OCI-LY3 (cell line): Measurements from ENCODE around the gene UBQLNL.

Experiments used
- EZH2phosphoT487 ChIP-seq: fragments of 200-600 bp; shearing (Covaris generic); IDR thresholded peaks from 2 replicates; pipeline ENCODE4 v1.6.1; 2018; ENCODE audit warnings: antibody characterized with exemption, mixed run types, low read depth
- TF ChIP-seq, protein P1 (sequence below): fragments of 200-600, 300-600 bp; sonication (generic); IDR thresholded peaks from 2 replicates; pipeline ENCODE4 v1.5.1; 2014; ENCODE audit warnings: antibody characterized with exemption, low read length, low read depth

GRCh38 chr11:5489576-5490357 lies 26.7 kb downstream of the UBQLNL start:
- TF ChIP-seq, protein P1, sequence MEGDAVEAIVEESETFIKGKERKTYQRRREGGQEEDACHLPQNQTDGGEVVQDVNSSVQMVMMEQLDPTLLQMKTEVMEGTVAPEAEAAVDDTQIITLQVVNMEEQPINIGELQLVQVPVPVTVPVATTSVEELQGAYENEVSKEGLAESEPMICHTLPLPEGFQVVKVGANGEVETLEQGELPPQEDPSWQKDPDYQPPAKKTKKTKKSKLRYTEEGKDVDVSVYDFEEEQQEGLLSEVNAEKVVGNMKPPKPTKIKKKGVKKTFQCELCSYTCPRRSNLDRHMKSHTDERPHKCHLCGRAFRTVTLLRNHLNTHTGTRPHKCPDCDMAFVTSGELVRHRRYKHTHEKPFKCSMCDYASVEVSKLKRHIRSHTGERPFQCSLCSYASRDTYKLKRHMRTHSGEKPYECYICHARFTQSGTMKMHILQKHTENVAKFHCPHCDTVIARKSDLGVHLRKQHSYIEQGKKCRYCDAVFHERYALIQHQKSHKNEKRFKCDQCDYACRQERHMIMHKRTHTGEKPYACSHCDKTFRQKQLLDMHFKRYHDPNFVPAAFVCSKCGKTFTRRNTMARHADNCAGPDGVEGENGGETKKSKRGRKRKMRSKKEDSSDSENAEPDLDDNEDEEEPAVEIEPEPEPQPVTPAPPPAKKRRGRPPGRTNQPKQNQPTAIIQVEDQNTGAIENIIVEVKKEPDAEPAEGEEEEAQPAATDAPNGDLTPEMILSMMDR = no peak
- no peak for TF ChIP-seq EZH2phosphoT487
